ENCODE measurements around the gene DNAH2. TPM values are rescaled to one million over a fixed set of nuclear protein-coding genes. Genes with fewer than 3 reads are reported as not detected.

Gene DNAH2
- total and polyA plus RNA-seq, 2 donors (not counting 3 experiments of a cell fraction or from before 2014, with no cell fraction given) = 0.10 to 0.11 TPM

DNA sequence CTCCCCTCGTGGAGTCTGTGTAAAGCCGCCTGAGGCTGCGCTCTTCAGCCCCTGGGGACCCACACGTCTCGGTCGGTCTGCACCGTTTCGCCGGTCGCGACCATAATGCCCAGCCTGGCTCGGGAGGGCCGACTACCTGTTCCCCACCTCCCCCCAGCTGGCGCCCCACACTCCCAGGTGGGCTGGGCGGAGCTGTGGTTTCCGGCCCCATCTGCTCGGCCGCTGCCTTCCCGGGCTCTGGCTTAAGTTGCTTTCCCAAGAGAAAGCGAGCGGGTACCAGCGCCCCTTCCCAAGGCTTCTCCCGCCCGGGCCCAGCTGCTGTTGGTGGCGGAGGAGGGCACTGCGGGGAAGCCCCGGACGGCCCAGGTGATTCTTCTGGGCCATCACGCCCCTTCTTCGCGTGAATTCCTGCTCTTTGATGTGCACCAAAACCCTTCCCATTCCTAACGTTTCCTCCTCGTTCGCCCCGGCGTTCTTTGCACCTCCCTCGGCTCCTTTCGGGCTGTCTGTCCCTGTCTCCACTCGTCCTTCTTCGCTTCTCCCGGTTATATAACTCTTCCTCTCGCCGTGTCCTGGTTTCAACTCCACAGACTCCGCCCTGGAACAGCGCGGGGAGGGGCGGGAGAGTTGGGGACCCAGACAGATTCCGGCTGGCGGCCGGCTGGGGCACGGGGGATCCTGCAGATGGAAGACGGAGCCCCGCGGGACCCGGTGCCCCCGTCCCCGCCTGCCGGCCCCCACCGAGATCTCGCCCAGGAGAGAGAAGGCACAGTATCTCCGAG, 118.5 kb downstream of the DNAH2 start:
- Histone ChIP-seq H3K9ac (replicated peaks; ENCODE audit: extremely low read depth, insufficient read depth, low read length) (peak overlapping the region; percentile 91), H3K4me2 (ENCODE audit: insufficient read depth, low read length) (peak overlapping the region; percentile 91), H2AFZ (ENCODE audit: low read depth, low read length) (peak overlapping the region; percentile 88), H3K27me3 (ENCODE audit: control insufficient read depth in 2 of 2, insufficient read depth in 2 of 2, low read length in 2 of 2) (peaks cover 0 to 3% of the 10 kb centered on the region in 2 experiments), H3K4me1 (ENCODE audit: control insufficient read depth, extremely low read depth, insufficient read depth, low read length) (peaks cover 36% of the 10 kb centered on the region), H3K79me2 (ENCODE audit: control insufficient read depth, insufficient read depth, low read length) (no peaks in the 10 kb centered on the region), H4K20me1 (replicated peaks; ENCODE audit: control insufficient read depth, extremely low read depth, insufficient read depth, low read length) (no peaks in the 10 kb centered on the region), H3K9me1 (replicated peaks; ENCODE audit: control insufficient read depth, extremely low read depth, insufficient read depth, low read length) (no peaks in the 10 kb centered on the region), H3K9me3 (replicated peaks; ENCODE audit: control insufficient read depth, insufficient read depth, low read length) (no peaks in the 10 kb centered on the region), H3K4me3 (replicated peaks in 1 of 3; ENCODE audit: insufficient read depth in 1 of 3, low read depth in 1 of 3, low read length in 3 of 3) (peak overlapping the region; percentile 52 to 71 (median 64)), H3K36me3 (ENCODE audit: control insufficient read depth in 2 of 2, extremely low read depth in 1 of 2, insufficient read depth in 2 of 2, low read length in 2 of 2) (peaks cover 0 to 2% of the 10 kb centered on the region in 2 experiments), H3K27ac (ENCODE audit: insufficient read depth, low read depth, low read length) (peak overlapping the region; percentile 87)
- ChIA-PET POLR2A (interaction anchor here (1.6 kb wide), 1 partner anchor 8 kb away, joined by 6 read pairs; no protein-coding TSS in a partner anchor), CTCF (interaction anchor here (0.8 to 5.8 kb wide), 14 partner anchors 9 to 154 kb away, joined by 3 to 32 read pairs (median 5); partner anchors contain the start of genes CYB5D1, NAA38, TMEM88 and TP53)
- TF ChIP-seq EZH2 (IDR thresholded peaks at IDR 0.05; ENCODE audit: borderline replicate concordance, low read depth, low read length, severe bottlenecking) (no peak), POLR2A (IDR thresholded peaks at IDR 0.05; ENCODE audit: low read depth, low read length) (peak; percentile 57), POLR2AphosphoS5 (IDR thresholded peaks at IDR 0.05; ENCODE audit: insufficient read depth, low read depth, low read length) (peak; percentile 21)
- FAIRE-seq (peak; percentile 73), DNase-seq (ENCODE audit: low read depth, low spot score) (peak; percentile 60)
- BruUV-seq (replicated peaks) = TSS peak; percentile 55
- dilution Hi-C loops (cut with MboI; ENCODE audit: extremely low pct_ligation_motif_present, low sequenced_read_pairs) = no loop called here
- intact Hi-C loops (cut with micrococcal nuclease) = loop anchor here (1.0 to 5.0 kb wide), 4 partner anchors 8 to 264 kb away; partner anchors contain the start of gene NAA38

DNA sequence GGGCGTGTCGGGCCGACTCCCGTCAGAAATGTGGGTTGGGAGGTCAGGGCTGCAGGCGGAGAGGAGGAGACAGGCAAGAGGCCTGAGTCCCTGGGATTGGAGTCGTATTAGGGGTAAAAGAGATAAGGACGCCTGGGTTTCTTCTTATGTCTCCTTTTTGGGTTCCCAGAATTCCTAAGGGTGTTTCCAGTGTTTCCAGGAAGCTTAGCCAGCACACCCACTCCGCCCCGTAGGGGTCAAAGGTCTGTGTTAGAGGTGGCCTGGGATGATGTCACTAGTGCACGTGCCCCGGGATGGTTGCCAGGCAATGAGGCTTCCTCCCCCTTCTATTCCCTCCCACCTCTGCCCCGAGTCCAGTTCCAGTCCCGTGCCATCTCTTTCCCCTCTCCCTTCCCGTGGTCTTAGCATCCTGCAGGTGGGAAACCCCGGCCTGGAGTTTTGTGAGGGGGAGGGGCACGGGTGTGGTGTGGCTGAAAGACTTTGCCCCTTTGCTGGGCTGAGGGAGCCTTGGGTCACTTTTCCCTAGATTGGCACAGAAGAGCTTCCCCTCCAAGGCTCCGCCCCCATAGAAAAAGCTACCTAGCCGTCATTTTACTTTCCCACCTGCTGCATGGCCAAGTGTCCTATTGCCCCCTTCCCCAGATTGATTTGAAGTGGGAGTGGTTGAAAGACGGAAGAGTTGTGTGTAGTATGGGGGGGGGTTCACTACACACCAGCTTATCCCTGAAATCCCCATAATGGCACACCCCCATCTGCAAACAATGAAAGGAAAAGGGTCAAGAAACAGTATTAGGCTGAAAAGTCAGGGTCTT, 119.3 kb downstream of the DNAH2 start:
- Histone ChIP-seq H3K4me1 (ENCODE audit: control insufficient read depth, extremely low read depth, insufficient read depth, low read length) (peaks cover 40% of the 10 kb centered on the region), H3K9ac (replicated peaks; ENCODE audit: extremely low read depth, insufficient read depth, low read length) (peak overlapping the region; percentile 91), H3K27ac (ENCODE audit: insufficient read depth, low read depth, low read length) (peak overlapping the region; percentile 87), H3K4me3 (replicated peaks in 1 of 3; ENCODE audit: insufficient read depth in 1 of 3, low read depth in 1 of 3, low read length in 3 of 3) (peak overlapping the region; percentile 52 to 71 (median 64)), H4K20me1 (replicated peaks; ENCODE audit: control insufficient read depth, extremely low read depth, insufficient read depth, low read length) (no peaks in the 10 kb centered on the region), H3K9me3 (replicated peaks; ENCODE audit: control insufficient read depth, insufficient read depth, low read length) (no peaks in the 10 kb centered on the region), H3K27me3 (ENCODE audit: control insufficient read depth in 2 of 2, insufficient read depth in 2 of 2, low read length in 2 of 2) (no peaks in the 10 kb centered on the region), H3K9me1 (replicated peaks; ENCODE audit: control insufficient read depth, extremely low read depth, insufficient read depth, low read length) (no peaks in the 10 kb centered on the region), H3K4me2 (ENCODE audit: insufficient read depth, low read length) (peak overlapping the region; percentile 91), H3K79me2 (ENCODE audit: control insufficient read depth, insufficient read depth, low read length) (no peaks in the 10 kb centered on the region), H2AFZ (ENCODE audit: low read depth, low read length) (peak overlapping the region; percentile 88), H3K36me3 (ENCODE audit: control insufficient read depth in 2 of 2, extremely low read depth in 1 of 2, insufficient read depth in 2 of 2, low read length in 2 of 2) (peaks cover 0 to 2% of the 10 kb centered on the region in 2 experiments)
- TF ChIP-seq GATA2 (IDR thresholded peaks at IDR 0.05; ENCODE audit: insufficient read depth, insufficient read length, low read depth, low read length) (no peak), EZH2 (IDR thresholded peaks at IDR 0.05; ENCODE audit: borderline replicate concordance, low read depth, low read length, severe bottlenecking) (no peak), POLR2A (IDR thresholded peaks at IDR 0.05; ENCODE audit: low read depth, low read length) (no peak), FOS (IDR thresholded peaks at IDR 0.05; ENCODE audit: borderline replicate concordance, insufficient read depth, low read length) (peak; percentile 55), POLR2AphosphoS5 (IDR thresholded peaks at IDR 0.05; ENCODE audit: insufficient read depth, low read depth, low read length) (peak; percentile 60), JUN (IDR thresholded peaks at IDR 0.05; ENCODE audit: borderline replicate concordance, insufficient read depth, insufficient read length, low read depth) (peak; percentile 74), MYC (IDR thresholded peaks at IDR 0.05; ENCODE audit: low read depth, low read length) (peak; percentile 60)
- TF ChIP-seq, protein P1, sequence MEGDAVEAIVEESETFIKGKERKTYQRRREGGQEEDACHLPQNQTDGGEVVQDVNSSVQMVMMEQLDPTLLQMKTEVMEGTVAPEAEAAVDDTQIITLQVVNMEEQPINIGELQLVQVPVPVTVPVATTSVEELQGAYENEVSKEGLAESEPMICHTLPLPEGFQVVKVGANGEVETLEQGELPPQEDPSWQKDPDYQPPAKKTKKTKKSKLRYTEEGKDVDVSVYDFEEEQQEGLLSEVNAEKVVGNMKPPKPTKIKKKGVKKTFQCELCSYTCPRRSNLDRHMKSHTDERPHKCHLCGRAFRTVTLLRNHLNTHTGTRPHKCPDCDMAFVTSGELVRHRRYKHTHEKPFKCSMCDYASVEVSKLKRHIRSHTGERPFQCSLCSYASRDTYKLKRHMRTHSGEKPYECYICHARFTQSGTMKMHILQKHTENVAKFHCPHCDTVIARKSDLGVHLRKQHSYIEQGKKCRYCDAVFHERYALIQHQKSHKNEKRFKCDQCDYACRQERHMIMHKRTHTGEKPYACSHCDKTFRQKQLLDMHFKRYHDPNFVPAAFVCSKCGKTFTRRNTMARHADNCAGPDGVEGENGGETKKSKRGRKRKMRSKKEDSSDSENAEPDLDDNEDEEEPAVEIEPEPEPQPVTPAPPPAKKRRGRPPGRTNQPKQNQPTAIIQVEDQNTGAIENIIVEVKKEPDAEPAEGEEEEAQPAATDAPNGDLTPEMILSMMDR (IDR thresholded peaks at IDR 0.05; ENCODE audit: extremely low read depth in 1 of 2, insufficient read depth in 1 of 2, low read depth in 1 of 2, low read length in 2 of 2) = no peak
- TF ChIP-seq, protein P2, sequence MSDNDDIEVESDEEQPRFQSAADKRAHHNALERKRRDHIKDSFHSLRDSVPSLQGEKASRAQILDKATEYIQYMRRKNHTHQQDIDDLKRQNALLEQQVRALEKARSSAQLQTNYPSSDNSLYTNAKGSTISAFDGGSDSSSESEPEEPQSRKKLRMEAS (IDR thresholded peaks at IDR 0.05; ENCODE audit: insufficient read depth, insufficient read length) = peak; percentile 86
- dilution Hi-C loops (cut with MboI; ENCODE audit: extremely low pct_ligation_motif_present, low sequenced_read_pairs) (no loop called here), intact Hi-C loops (cut with micrococcal nuclease) (loop anchor here (5.0 kb wide), 1 partner anchor 265 kb away; no protein-coding TSS in a partner anchor)
- no TSS peak for BruUV-seq (replicated peaks)
- ChIA-PET CTCF (interaction anchor here (0.9 to 5.8 kb wide), 5 partner anchors 9 to 120 kb away, joined by 3 to 32 read pairs (median 4); no protein-coding TSS in a partner anchor), POLR2A (interaction anchor here (0.8 kb wide), 1 partner anchor 19 kb away, joined by 3 read pairs; no protein-coding TSS in a partner anchor)
- DNase-seq (ENCODE audit: low read depth, low spot score) (peak; percentile 92), FAIRE-seq (peak; percentile 94)
